GM23338 (cell line): Measurements from ENCODE around the gene SPAAR. TPM values are rescaled to one million over a fixed set of nuclear protein-coding genes. Genes with fewer than 3 reads are reported as not detected.

Source experiments
- polyA plus RNA-seq: library from polyadenylated mRNA; unstranded; fragments of >200 nt; fragmentation: Nextera tagmentation; extraction: Ambion mirVana; gene quantifications from 2 replicates; pipeline ENCODE4 v1.2.1, GENCODE V29; 2016
- total RNA-seq: library from RNA; depleted of rRNA; stranded (reverse); fragments of >200 nt; shearing (Covaris generic); gene quantifications from 2 replicates; pipeline ENCODE4 v1.2.3, GENCODE V29; 2014; rRNA removed

Gene SPAAR
- total and polyA plus RNA-seq, 2 experiments from 2014 or later: not detected

Other genes starting within 250 kb of the SPAAR start
- 16.8 and 25.7 TPM in 2 replicates for gene ARHGEF39, start 244.3 kb upstream of the SPAAR start, total RNA-seq
- 25.2 and 31.0 TPM in 2 replicates for gene ARHGEF39, start 244.3 kb upstream of the SPAAR start, polyA plus RNA-seq
- not detected in 2 replicates for gene CA9, start 235.6 kb upstream of the SPAAR start, total RNA-seq
- 1.1 and 2.2 TPM in 2 replicates for gene CA9, start 235.6 kb upstream of the SPAAR start, polyA plus RNA-seq
- gene TPM2, start 219.6 kb upstream of the SPAAR start, total RNA-seq: 116 and 141 TPM in 2 replicates
- 488 and 540 TPM in 2 replicates for gene TPM2, start 219.6 kb upstream of the SPAAR start, polyA plus RNA-seq
- gene TLN1, start 177.3 kb upstream of the SPAAR start, total RNA-seq: 116 and 120 TPM in 2 replicates
- gene TLN1, start 177.3 kb upstream of the SPAAR start, polyA plus RNA-seq: 21.5 and 26.0 TPM in 2 replicates
- gene CREB3, start 176.8 kb upstream of the SPAAR start, total RNA-seq: 24.9 and 32.4 TPM in 2 replicates
- gene CREB3, start 176.8 kb upstream of the SPAAR start, polyA plus RNA-seq: 19.2 and 20.3 TPM in 2 replicates
- 80.1 and 80.2 TPM in 2 replicates for gene GBA2, start 160.3 kb upstream of the SPAAR start, total RNA-seq
- 32.1 and 32.8 TPM in 2 replicates for gene GBA2, start 160.3 kb upstream of the SPAAR start, polyA plus RNA-seq
- 12.9 and 16.0 TPM in 2 replicates for gene RGP1, start 160.2 kb upstream of the SPAAR start, total RNA-seq
- gene RGP1, start 160.2 kb upstream of the SPAAR start, polyA plus RNA-seq: 2.7 and 2.8 TPM in 2 replicates
- not detected in 2 replicates for gene MSMP, start 155.2 kb upstream of the SPAAR start, total RNA-seq
- 0.57 and 0.81 TPM in 2 replicates for gene MSMP, start 155.2 kb upstream of the SPAAR start, polyA plus RNA-seq
- 7.6 and 14.4 TPM in 2 replicates for gene NPR2, start 117.9 kb upstream of the SPAAR start, total RNA-seq
- 9.0 and 9.8 TPM in 2 replicates for gene NPR2, start 117.9 kb upstream of the SPAAR start, polyA plus RNA-seq
- gene SPAG8, start 97.2 kb upstream of the SPAAR start, total RNA-seq: 0.45 TPM in 1 of 2 replicates, not detected in the other
- 0.17 and 0.45 TPM in 2 replicates for gene SPAG8, start 97.2 kb upstream of the SPAAR start, polyA plus RNA-seq
- gene HINT2, start 94.4 kb upstream of the SPAAR start, total RNA-seq: 20.9 and 23.8 TPM in 2 replicates
- gene HINT2, start 94.4 kb upstream of the SPAAR start, polyA plus RNA-seq: 69.9 and 74.5 TPM in 2 replicates
- not detected in 2 replicates for gene FAM221B, start 80.8 kb upstream of the SPAAR start, total RNA-seq
- 0.09 and 0.47 TPM in 2 replicates for gene FAM221B, start 80.8 kb upstream of the SPAAR start, polyA plus RNA-seq
- gene TMEM8B, start 80.3 kb upstream of the SPAAR start, total RNA-seq: 5.5 and 7.5 TPM in 2 replicates
- 3.6 and 4.2 TPM in 2 replicates for gene TMEM8B, start 80.3 kb upstream of the SPAAR start, polyA plus RNA-seq
- not detected in 2 replicates for gene OR13J1, start 39.1 kb upstream of the SPAAR start, total RNA-seq
- gene OR13J1, start 39.1 kb upstream of the SPAAR start, polyA plus RNA-seq: 0.15 TPM in 1 of 2 replicates, not detected in the other
- gene HRCT1, start 3.3 kb upstream of the SPAAR start, total RNA-seq: not detected in 2 replicates
- not detected in 2 replicates for gene HRCT1, start 3.3 kb upstream of the SPAAR start, polyA plus RNA-seq
- not detected in 2 replicates for gene OR2S2, start 48.7 kb downstream of the SPAAR start, total RNA-seq
- gene OR2S2, start 48.7 kb downstream of the SPAAR start, polyA plus RNA-seq: not detected in 2 replicates
- gene RECK, start 127.4 kb downstream of the SPAAR start, total RNA-seq: 8.1 and 8.6 TPM in 2 replicates
- gene RECK, start 127.4 kb downstream of the SPAAR start, polyA plus RNA-seq: 11.3 and 11.6 TPM in 2 replicates
- 4.4 and 5.1 TPM in 2 replicates for gene GLIPR2, start 227.2 kb downstream of the SPAAR start, total RNA-seq
- gene GLIPR2, start 227.2 kb downstream of the SPAAR start, polyA plus RNA-seq: 5.7 and 7.0 TPM in 2 replicates